ENCODE measurements around the gene HNF4A. TPM values are rescaled to one million over a fixed set of nuclear protein-coding genes. Genes with fewer than 3 reads are reported as not detected.

The HNF4A gene
- total RNA-seq, 2 donors from 2014 or later, result not detected

DNA sequence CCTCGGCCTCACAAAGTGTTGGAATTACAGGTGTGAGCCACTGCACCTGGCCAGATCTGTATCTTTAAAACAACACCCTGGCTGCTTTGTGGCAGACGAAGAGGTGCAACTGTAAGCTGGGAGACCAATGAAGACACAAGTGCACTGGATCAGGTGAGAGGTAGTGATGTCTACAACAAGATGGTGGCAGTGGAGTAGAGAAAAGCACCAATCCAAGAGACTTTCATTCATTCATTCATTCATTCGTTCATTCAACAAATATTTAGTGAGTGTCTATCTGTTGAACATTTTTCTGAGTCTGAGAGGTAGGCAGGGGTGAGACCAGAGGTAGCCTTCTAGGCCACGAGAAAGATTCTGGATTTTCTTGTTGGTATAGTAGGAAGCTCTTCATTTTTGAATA, 83.3 kb downstream of the HNF4A start:
- H3K9me3 Mint-ChIP-seq, result no peaks in the 10 kb centered on the region
- DNase-seq (ENCODE audit: low spot score in 2 of 2) (no peak), ATAC-seq (no peak)
- H3K27ac Mint-ChIP-seq, result no peak overlapping the region
- H3K36me3 Mint-ChIP-seq, result no peaks in the 10 kb centered on the region

DNA sequence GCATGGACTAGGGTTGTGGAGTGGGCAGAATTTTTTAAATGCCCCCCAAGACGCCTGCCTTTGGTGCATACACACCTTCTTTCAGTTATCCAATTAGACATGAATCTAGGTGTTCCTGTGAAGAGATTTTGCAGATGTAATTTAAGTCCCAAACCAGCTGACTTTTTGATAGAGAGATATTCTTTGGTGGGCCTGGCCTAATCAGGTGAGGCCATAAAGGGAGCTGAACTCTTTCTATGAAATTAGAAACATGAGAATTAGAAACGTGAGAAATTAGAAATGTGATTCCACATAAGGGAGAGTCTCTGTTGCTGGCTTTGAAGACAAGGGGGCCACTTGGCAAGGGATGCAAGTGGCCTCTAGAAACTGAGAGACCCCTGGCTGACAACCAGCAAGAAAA, 83.8 kb downstream of the HNF4A start:
- DNase-seq (ENCODE audit: low spot score in 2 of 2) (no peak), ATAC-seq (no peak)
- no peaks in the 10 kb centered on the region for H3K9me3 Mint-ChIP-seq
- no peak overlapping the region for H3K27ac Mint-ChIP-seq
- no peaks in the 10 kb centered on the region for H3K36me3 Mint-ChIP-seq

DNA sequence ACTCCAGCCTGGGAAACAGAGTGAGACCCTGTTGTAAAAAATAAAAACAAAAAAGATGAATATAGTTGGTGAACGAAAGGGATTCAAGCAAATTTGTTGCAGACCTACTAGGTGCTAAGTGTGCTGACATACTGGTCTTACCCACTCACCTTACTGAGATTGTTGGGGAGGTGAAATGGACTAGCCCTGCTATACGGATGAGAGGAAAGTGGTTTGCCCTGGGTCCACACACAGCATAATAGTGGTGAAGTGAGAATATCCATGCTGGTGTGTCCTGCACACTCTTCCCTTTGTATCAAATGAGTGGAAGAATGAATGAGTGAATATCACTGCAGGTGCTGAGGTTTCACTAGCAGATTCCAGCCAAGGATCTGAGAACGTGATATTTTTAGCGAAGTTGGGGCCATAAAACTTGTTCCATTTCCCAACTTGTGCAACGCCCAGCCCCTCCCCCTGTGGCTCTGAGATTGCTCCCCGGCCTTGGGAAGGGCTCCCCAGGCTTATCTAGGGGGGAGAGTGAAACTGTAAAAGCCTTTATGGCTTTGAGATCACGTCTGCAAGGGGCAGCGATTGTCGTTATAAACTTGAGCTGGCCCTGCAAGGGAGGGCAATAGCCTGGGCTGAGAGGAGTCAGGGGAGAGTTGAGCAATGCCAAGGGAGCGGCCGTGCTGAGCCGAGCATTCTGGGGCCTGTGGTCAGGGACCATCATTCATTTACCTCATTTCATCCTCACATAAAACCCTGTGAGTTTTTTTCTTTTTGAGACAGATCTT, 87.0 kb downstream of the HNF4A start:
- no peak for ATAC-seq
- DNase-seq (ENCODE audit: low spot score in 2 of 2), result no peak
- no peaks in the 10 kb centered on the region for H3K36me3 Mint-ChIP-seq
- H3K27ac Mint-ChIP-seq, result no peak overlapping the region
- no peaks in the 10 kb centered on the region for H3K9me3 Mint-ChIP-seq

DNA sequence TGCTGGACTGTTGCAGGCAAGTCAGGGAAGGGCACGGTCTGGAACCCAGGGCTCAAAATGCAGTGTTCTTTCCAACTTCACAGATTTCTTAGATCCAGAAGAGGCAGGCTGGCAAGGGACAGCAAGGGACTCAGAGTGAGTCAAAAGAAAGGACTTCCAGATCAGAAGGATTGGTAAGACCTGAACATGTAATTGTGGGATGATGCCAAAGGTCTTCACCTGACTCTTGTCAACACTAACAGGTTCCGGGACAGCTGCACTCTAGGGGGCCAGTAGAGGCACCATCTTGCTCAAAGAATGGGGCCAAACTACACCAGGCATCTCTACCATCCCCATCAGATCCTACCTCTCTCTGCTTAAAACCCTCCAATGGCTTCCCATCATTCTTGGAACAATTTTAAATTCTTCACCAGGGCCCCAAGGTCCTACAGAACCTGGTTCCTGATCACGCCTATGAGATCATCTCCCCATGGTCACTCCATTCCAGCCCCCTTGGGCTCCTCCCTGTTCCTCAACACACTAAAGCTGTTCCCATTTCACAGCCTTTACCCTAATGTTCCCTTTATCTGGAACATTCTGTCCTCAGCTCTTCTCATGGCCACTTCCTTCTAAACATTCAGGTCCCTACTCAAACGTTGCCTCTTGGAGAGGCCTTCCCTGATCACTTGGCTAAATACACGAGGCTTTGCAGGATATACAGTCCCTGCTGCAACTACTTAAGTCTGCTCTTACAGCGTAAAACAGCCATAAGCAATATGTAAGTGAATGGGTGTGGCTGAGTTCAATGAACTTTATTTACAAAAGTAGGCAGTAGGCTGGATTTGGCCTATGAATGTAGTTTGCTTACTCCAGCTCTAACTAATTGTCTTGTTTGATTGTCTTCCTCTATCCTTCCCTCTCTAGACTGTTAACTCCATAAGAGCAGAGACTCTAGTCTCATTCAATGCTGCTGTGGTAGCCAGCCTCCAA, 90.5 kb downstream of the HNF4A start:
- Mint-ChIP-seq H3K36me3 (no peaks in the 10 kb centered on the region), H3K27ac (no peak overlapping the region), H3K9me3 (no peaks in the 10 kb centered on the region)
- ATAC-seq, result no peak
- no peak for DNase-seq (ENCODE audit: low spot score in 2 of 2)

DNA sequence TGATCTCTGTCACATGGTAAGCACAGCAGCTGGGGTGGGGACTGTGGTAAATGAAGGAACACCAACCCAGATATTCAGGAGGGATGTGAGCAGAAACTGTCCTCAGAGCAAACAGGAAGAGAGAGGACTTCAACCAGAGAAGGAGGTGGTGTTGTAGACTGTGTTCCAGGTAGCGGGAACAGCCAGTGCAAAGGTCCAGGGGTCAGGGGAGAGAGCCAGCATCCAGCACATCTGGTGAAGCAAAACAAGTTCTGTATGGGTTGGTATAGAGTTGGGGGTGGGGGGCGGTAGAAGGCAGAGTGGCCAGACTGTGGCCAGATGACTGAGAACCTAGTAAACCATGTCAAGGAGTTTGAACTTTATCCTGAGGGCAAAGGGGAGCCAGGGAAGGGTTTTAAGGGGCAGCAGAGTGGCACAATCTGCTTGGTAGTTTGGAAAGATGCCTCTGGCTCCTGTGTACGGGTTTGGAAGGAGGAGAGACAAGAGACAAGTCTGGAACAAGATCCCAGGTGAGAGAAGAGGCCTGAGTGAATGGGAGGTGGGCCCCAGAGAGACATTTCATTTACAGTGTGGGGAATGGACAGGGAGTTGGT, 92.4 kb downstream of the HNF4A start:
- ATAC-seq (no peak), DNase-seq (ENCODE audit: low spot score in 2 of 2) (no peak)
- Mint-ChIP-seq H3K36me3 (no peaks in the 10 kb centered on the region), H3K27ac (peak overlapping the region in 1 of 2 donors; percentile 53), H3K9me3 (no peaks in the 10 kb centered on the region)

DNA sequence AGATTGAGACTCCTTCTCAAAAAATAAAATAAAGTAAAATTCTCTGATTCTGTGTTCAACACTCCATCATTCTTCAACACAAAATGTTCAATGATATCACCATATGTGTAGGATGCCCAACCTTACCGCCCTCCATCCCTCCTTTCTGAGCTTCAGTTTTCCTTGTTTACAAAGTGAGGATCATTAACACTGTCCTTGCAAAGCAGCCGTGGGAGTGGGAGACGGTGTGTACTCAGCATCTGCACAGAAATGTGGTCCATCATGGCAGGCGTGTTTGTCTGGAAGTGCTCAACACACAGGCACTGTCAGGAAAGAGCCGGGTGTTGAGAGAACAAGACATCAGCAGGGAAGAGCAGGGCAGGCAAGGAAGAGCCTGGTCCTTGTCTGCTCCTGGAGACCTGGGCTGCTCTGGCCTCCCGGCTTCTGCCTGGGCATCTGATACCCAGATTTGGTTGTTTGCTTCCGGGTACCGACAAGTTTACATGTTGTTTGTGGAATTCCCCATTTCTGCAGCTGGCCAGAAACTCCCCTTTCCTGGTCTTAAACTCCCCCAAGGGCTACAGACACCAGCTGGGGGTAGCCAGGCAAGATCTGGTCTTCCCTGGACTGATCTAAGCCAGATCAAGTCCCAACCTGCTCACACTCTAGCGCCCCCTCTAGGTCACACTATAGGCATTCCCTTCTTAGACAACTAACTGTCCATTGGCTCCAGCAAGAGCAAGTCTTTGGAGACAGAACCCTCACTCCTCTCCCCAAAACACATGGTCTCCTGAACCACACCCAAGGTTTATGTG, 93.5 kb downstream of the HNF4A start:
- peak overlapping the region in 1 of 2 donors; percentile 61 for H3K27ac Mint-ChIP-seq
- DNase-seq (ENCODE audit: low spot score in 2 of 2), result peak in 1 of 2 donors; percentile 31
- no peaks in the 10 kb centered on the region for H3K9me3 Mint-ChIP-seq
- H3K36me3 Mint-ChIP-seq, result no peaks in the 10 kb centered on the region
- peak in 1 of 2 donors; percentile 32 for ATAC-seq

DNA sequence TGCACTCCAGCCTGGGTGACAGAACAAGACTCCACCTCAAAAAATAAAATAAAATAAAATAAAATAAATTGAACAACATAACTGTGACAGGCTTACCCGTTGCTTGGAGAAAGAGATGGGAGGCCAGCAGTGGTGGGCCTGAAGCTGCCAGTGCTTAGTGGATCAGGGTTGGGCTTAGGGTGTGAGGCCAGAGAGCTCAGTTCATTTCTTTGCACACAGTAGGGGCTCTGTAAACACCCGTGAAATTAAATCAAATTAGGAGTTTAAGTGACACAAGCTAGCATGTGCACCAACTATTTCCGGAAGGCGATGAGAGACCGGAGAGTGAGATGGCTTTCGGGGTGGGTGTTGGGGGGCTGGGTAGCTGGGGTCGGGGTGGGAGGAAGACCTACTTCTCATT, 94.4 kb downstream of the HNF4A start:
- ATAC-seq (no peak), DNase-seq (ENCODE audit: low spot score in 2 of 2) (no peak)
- H3K27ac Mint-ChIP-seq, result peak overlapping the region in 1 of 2 donors; percentile 86
- H3K9me3 Mint-ChIP-seq, result no peaks in the 10 kb centered on the region
- no peaks in the 10 kb centered on the region for H3K36me3 Mint-ChIP-seq

DNA sequence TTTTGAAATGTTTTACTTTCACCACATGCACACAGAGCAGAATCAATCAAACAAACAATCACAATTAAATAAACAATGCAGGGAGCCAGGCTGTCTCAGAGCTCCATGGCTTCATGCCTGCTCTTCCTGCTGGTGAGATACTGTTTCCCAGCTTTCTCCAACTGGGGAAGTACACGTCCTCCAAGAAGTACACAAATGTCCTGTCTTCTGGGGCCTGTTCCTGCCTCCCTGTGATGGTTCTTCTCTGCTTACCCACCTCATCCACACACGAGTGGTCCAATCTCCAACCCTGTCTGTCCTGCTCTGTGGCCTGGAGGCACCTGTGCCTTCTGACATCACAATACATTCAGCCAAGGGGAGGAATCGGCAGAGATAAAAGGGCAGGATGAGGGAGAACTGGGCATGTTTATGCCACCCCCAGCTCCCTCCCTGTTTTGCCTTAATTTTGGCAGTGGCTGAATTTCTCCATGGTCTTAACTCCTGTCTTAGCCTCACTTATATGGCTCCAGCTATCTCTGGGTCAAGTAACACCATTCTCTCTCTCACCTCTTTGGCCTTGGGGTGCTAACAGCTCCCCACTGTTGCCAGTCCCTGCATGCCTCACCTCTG, 94.9 kb downstream of the HNF4A start:
- no peak for DNase-seq (ENCODE audit: low spot score in 2 of 2)
- no peak overlapping the region for H3K27ac Mint-ChIP-seq
- no peaks in the 10 kb centered on the region for H3K36me3 Mint-ChIP-seq
- no peak for ATAC-seq
- H3K9me3 Mint-ChIP-seq, result no peaks in the 10 kb centered on the region

DNA sequence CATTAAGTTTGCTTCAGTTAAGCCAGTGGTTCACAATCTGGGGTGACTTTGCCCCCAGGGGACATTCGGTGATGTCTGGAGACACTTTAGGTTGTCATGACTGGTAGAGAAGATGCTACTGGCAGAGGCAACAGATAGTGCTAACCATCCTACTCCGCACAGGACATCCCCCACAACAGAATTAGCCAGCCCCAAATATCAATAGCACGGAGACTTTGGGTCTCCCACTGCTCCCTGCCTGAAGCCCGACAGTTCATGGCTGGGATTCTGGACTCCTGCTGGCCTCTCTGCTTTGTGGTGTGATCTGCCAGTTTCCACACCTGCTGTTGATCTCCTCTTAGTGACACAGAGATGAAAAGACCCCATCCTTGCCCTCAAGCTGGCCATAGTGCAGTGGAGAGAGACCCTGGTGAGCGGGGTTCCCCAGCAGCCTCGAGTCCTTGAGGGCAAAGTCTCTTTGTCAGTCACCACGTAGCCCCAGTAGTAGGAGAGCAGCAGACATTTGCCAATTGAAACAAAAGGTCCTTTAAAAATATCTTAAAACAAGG, 95.5 kb downstream of the HNF4A start:
- DNase-seq (ENCODE audit: low spot score in 2 of 2) (no peak), ATAC-seq (no peak)
- Mint-ChIP-seq H3K27ac (no peak overlapping the region), H3K9me3 (no peaks in the 10 kb centered on the region), H3K36me3 (no peaks in the 10 kb centered on the region)

DNA sequence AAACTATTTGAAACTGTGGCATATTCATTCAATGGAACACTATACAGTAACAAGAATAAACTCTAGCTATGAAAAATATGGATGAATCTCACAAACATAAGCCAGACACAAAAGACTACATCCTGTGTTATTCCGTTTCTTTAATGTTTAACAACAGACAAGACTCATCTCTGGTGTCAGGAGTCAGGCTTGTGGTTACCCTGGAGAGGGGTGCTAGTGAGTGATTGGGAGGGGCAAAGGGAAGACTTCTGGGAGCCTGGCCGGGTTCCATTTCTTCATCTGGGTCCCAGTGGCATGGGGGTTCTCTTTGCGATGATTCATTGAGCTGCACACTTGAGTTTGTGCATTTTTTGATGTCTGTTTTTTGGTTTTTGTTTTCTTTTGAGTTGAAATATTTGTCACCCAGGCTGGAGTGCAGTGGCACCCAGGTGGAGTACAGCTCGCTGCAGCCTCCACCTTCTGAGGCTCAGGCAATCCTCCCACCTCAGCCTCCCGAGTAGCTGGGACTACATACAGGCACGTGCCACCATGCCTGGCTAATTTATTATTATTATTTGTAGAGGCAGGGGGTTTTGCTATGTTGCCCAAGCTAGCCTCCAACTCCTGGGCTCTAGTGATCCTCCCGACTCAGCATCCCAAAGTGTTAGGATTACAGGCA, 98.9 kb downstream of the HNF4A start:
- H3K36me3 Mint-ChIP-seq, result no peaks in the 10 kb centered on the region
- H3K27ac Mint-ChIP-seq, result no peak overlapping the region
- H3K9me3 Mint-ChIP-seq, result no peaks in the 10 kb centered on the region
- DNase-seq (ENCODE audit: low spot score in 2 of 2), result no peak
- no peak for ATAC-seq

DNA sequence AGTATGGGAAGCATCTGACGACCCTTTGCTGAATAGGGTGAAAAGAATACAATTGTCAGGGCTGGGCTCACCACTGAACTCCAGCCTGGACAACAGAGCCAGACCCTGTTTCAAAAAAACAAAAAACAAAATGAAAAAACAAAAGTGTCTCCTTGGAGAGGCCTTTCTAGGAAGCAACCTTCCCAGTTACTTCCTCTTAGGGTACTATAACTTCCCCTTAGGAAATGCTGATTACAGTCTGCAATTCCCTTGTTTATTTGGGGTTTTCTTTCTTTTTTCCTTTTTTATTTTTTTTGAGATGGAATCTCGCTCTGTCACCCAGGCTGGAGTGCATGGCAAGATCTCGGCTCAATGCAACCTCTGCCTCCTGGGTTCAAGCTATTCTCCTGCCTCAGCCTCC, 99.6 kb downstream of the HNF4A start:
- Mint-ChIP-seq H3K27ac (no peak overlapping the region), H3K36me3 (no peaks in the 10 kb centered on the region), H3K9me3 (no peaks in the 10 kb centered on the region)
- no peak for ATAC-seq
- no peak for DNase-seq (ENCODE audit: low spot score in 2 of 2)

DNA sequence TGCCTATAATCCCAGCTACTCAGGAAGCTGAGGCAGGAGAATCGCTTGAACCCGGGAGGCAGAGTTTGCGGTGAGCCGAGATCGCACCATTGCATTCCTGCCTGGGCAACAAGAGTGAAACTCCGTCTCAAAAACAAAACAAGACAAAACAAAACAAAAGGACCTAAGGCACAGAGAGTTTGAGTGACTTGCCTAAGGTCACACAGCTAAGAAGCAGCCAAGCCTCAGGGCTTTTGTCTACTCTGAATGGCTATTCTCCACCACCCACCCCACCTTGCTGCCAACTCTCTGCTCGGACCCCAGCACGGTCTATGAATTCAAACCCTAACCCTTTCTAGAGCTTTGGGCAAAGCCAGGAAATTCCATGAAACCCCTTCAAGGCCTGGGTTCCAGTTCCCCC, 101.1 kb downstream of the HNF4A start:
- DNase-seq (ENCODE audit: low spot score in 2 of 2) (no peak), ATAC-seq (no peak)
- no peaks in the 10 kb centered on the region for H3K9me3 Mint-ChIP-seq
- H3K27ac Mint-ChIP-seq, result no peak overlapping the region
- no peaks in the 10 kb centered on the region for H3K36me3 Mint-ChIP-seq

DNA sequence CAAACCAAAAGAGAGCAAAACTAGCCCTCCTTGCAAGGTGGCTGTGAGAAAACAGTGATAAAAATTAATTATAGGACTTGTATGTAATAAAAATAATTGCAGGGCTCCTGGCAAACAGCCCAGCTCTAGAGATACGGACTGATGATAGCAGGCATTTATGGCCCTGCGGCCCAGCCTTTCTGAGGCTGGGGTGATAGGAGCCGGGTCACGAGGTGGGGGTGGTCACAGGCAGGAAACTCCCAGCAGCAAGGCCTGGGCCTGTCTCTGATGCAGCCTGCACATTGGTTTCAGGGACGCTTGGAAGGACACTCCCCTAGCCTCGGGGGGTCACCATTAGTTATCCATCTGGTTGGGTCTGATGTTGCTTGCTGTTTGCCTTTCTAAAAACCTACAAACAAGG, 101.5 kb downstream of the HNF4A start:
- Mint-ChIP-seq H3K27ac (no peak overlapping the region), H3K9me3 (no peaks in the 10 kb centered on the region), H3K36me3 (no peaks in the 10 kb centered on the region)
- DNase-seq (ENCODE audit: low spot score in 2 of 2), result no peak
- ATAC-seq, result no peak

DNA sequence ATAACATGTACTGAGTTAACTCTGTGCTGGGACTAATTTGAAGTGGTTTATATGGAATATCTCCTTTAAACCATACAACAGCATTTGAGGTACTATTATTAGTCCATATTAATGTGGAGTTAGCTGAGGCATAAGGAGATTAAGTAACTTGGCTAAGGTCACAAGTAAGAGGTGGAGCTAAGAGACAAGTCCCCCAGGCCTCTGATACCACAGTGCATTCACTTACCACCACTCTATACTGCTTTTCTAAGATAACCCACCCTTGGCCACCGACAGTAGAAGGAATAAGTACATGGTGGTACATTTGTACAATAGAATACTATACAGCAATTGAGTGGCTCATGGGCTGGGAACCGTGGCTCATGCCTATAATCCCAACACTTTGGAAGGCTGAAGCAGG, 103.8 kb downstream of the HNF4A start:
- no peak for ATAC-seq
- Mint-ChIP-seq H3K27ac (no peak overlapping the region), H3K36me3 (no peaks in the 10 kb centered on the region), H3K9me3 (no peaks in the 10 kb centered on the region)
- no peak for DNase-seq (ENCODE audit: low spot score in 2 of 2)

DNA sequence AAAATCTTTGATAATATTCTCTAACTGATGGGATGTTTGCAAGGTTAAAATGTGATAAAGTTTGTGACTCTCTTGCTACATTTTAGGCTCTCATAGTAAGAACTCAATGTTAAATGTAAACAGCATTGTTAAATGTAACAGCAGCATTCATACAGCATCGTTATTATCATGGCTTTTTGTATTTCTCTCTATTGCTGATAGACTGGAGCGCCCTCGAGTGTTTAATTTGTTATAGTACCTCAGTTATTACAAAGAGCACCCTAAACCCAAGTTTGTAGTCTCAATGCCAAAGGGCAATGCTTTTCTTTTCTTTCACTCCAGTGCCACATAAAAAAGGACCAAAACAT, 105.3 kb downstream of the HNF4A start:
- no peaks in the 10 kb centered on the region for H3K36me3 Mint-ChIP-seq
- no peaks in the 10 kb centered on the region for H3K9me3 Mint-ChIP-seq
- no peak for DNase-seq (ENCODE audit: low spot score in 2 of 2)
- no peak for ATAC-seq
- H3K27ac Mint-ChIP-seq, result no peak overlapping the region

Measured in activated naive CD4-positive, alpha-beta T cell treated with anti-CD3 and anti-CD28 coated beads, Interleukin-2, amount 50 U/mL, for 72 hours (primary cell).